ENCODE measurements around the gene KRT39.
"Not testable (repeated sequence)": the region's sequence is repeated elsewhere in the genome, so short reads cannot be mapped to it uniquely, and the experiment has no call there.

Gene KRT39

DNA sequence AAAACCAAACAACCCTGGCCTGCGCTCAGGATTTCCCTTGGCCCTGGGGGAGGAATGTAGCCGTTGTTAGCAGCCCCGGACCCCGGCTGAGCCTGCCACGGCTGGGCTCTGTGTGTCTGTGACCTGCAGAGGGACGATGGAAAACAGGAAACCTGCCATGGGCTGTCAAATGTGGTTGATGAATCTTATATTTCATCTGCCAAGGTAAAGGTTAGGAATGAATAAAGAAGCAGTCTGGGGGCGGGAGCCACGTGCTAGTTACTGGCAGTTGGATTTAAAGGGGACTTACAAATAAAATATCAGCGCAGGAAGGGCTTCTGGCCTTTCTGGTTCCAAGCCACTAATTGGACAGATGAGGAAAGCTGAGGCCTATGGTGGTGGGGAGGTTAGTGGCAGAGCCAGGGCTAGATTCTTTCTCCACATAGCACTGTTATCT is 29.3 kb downstream of the KRT39 start, which contains the start of gene KRT23:
KRT23 (minus strand) TSS at position 263 of the 436 bp plus-strand sequence. CDS start 1,043 bp downstream, outside the sequence.
- DNase-seq = no peak

GRCh38 chr17:40936976-40937375 is 29.8 kb downstream of the KRT39 start:
- DNase-seq = no peak

DNA sequence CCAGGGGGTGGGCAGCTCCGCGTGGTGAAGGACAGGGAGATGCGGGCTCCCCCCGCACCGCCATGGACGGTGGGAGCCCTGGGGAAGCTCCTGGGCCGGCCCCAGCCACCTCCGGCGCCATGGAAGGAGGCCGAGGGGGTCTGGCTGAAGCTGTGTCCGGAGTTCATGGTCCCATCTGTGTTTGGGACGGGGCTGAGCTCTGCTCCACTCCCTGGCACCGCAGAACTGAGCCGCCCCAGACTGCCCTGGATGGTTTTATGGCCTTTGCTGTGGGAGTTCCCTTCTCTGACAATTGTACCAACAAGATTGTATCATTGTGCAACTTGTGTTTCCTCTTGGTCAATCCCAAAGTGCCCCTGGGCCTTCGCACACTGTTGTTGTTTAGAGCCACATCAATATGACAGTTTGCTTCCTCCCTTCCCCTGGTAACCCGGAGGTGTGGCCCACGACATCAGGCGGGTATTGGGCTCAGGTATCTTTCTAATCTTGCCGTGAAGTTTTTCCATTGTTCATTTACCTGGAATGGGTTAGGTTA is 30.2 kb downstream of the KRT39 start:
- no peak for DNase-seq

DNA sequence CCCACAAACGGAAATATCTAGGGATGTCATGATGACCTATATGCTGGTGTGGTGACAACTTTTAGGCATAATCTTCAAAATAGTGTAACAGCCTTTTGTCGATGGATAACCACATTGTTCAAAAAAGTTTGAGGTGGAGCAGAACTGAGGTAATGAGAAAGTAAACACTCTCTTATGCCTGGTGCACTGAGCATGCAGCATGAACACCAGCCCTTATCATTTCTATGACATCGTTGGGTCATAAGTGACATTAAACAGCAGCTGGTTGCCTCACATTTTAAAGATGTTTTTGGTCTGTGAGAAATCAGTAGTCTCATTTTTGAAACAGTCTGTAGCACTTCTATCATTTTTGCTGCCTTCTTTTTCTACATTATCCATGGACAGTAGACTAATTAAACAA is 31.1 kb downstream of the KRT39 start:
- no peak for DNase-seq

DNA sequence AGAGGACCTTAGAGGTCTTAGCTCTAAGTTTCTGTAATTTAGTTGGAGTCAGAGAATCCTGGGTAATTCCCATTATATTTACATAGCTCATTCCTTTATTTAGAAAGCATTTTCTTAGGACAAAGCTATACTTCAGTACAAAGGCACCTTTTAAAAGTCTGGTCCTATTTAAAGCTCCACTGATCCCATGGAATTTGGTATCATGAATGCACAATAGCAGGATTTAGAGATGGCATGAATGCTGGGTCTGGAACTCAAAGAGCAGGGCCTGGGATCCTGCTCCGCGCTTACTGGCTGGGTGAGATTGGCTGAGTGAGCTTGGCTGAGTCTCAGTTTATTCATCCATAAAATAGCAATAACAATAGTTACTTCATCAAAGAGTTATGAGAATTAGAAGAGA is 34.1 kb downstream of the KRT39 start:
- no peak for DNase-seq

DNA sequence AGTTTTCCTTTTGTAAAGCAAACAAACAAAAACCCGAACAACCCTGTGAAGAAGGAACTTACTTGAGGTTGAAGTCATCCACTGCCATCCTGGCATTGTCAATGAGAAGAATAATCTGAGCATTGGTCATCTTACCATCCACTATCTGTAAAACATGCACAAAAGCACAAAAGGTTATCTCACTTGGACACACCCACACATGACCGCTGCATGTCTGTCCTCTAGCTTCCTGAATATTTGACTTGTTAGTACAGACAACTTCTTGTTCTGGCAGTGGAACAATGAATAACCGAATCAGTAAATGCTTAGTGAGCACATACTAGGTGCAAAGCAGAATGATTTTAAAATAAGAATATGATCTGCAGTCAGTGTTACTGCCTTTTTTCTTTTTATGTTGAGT is 35.4 kb downstream of the KRT39 start:
- DNase-seq = no peak

- DNase-seq = no peak
Measured at GRCh38 chr17:40926341-40926740, 40.4 kb downstream of the KRT39 start.

GRCh38 chr17:40922239-40922638 is 44.5 kb downstream of the KRT39 start:
- DNase-seq = no peak

DNA sequence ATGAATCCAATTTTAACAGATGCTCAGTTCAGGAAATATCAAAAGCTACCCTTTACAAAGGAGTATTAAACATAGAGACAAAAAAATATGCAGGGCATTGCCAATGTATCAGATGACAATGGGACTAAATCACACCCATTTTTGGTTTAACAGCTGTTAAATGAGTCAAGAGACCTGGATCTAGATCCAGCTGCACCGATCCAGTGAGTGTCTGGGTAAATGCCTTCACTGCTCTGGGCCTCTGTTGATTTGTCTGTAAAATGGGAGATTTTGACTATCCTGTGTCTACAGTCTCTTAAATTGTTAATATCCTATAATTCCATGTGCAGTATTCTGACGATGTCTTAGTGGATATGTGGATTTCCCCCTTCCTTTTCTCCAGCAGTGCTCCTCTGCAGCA is 45.7 kb downstream of the KRT39 start:
- no peak for DNase-seq

DNA sequence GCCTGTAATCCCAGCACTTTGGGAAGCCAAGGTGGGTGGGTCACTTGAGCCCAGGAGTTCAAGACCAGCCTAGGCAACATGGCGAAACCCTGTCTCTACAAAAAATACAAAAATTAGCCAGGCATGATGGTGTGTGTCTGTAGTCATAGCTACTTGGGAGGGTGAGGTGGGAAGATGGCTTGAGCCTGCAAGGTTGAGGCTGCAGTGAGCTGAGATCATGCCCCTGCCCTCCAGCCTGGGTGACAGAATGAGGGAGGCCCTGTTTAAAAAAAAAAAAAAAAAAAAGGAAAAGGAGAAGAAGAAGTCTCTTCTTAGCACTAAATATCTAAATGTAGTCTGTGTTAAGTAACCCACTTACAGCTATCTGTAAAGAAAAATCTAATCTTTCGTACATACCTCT is 49.6 kb downstream of the KRT39 start:
- not testable (repeated sequence) for DNase-seq

- DNase-seq = no peak
Measured at GRCh38 chr17:40916366-40916765, 50.4 kb downstream of the KRT39 start.

- no peak for DNase-seq
Measured at GRCh38 chr17:40915721-40916256, 51.0 kb downstream of the KRT39 start.

DNA sequence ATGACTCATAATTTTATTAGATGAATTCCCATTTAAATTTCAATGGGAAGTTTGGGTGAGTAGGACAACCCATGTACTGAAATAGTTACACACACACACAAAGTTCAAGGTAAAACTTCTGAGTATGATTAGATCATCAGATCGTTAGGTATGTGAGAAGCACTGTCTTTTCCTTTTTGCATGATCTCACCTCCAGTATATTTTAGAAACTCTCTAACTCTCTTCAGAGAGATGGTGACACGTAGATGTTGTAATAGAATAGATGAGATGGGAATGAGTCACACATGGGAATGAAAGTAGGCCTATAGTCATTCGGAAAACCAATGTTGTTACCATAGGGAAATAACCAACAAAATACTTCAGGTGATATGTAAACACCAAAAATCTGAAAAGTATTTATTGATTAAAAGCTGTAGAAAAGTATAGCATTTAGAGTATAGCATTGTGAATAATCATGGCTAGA is 51.5 kb downstream of the KRT39 start:
- no peak for DNase-seq

DNA sequence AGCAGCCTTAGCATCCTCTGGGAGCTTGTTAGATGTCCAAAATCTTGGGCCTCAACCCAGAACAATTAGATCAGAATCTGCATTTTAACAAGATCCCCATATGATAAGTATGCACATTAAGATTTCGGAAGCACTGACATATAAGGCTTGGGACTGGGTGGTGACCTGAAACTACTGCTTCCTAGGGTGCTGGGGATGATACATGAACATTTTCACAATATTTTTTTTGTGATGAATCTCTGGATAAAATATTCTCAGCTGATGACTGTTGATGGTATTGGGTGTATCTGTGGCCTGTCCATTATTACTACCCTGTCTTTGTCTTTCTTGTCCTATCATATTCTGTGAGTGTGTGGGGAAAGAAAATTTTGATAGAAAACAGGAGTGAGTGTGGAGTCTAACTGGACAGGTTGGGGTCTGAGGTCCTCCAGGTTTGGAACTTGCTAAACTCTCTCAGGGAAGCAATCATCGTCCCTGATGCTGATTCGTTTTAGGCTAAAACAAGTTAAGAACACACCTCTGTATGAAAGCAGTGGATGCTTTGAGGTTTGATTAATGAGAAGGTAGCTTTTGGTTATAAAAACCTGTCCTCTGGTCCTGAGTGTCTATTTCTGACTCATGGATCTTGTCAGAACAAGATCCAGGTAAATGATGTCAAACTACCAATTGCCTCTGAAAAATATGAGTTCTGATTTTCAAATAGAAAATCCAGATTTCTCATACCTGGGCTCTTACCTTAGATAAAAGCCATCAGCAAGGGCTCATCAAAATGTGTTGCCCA is 52.5 kb downstream of the KRT39 start:
- no peak for DNase-seq

DNA sequence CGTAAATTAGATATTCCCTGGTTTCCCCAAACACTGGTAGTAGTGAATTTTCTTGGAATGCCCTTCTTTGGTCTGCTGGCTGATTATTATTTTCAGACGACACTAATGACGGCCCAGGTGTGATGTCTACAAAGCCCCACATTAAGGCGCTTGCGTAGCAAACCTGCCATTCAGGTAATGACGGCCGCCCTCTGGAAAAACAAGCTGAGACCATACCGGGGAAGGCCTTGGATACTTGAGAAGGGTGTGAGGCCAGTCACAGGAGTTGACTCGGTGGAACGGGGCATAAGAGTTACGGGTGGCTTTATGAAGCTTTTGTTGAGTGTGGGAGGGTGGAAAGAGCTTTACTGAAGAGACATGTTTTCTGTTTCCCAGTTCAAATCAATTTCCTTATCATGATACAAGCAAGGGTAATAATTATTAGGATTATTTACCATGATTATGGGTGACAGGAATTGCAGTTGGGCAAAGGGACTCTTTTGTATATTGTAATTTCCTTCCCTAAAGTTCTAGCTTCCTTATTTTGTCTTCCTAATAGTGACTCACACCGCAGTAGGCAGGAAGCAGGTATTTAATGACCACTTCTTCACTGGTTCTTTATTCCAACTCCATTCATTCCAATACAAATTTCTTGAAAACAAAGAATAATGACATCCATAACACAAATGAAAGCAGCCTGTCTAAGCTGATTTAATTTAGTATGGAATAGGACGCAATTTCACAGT is 54.1 kb downstream of the KRT39 start:
- DNase-seq = no peak

GRCh38 chr17:40910441-40910841 is 56.3 kb downstream of the KRT39 start:
- DNase-seq = no peak

- DNase-seq = no peak
Measured at GRCh38 chr17:40909755-40910154, 57.0 kb downstream of the KRT39 start.

- peak; percentile 40 for DNase-seq
Measured at GRCh38 chr17:40909351-40909750, 57.4 kb downstream of the KRT39 start.

All from GDM1 (cell line).